Body of pancreas (tissue), 4 donors: ENCODE data around the gene HYAL1. TPM values are rescaled to one million over a fixed set of nuclear protein-coding genes. Genes with fewer than 3 reads are reported as not detected.
"Not testable (repeated sequence)": the region's sequence is repeated elsewhere in the genome, so short reads cannot be mapped to it uniquely, and the experiment has no call there.

Experiments
- ATAC-seq: fragments of 150-250 bp; one replicate; pipeline ENCODE4 v1.9.1; 2016
- DNase-seq, 4 donors: peaks; one replicate each; pipeline ENCODE4 v3.0.0-alpha.2; 2019
- H3K27ac ChIP-seq, 4 donors: fragments of 200-600 bp; sonication (generic); 1 replicate in 3 of 4; 2 replicates in 1 of 4; pipeline versions ENCODE4 v1.5.1 to v1.6.1; 2016 to 2019; ENCODE audit warnings: mild to moderate bottlenecking in 1 of 4, mixed read lengths in 1 of 4, moderate library complexity in 1 of 4
- H3K27me3 ChIP-seq, 2 donors: fragments of 200-600 bp; sonication (generic); one replicate each; pipeline ENCODE4 v1.6.0; 2016; ENCODE audit warnings: mild to moderate bottlenecking in 1 of 2
- H3K36me3 ChIP-seq, 2 donors: fragments of 200-600 bp; sonication (generic); replicated peaks in 1 of 2; 2 replicates each; pipeline ENCODE4 v1.5.1; 2016; ENCODE audit warnings: low read depth in 2 of 2; ENCODE audit not compliant: insufficient read depth in 1 of 2
- H3K4me1 ChIP-seq: fragments of 200-600 bp; sonication (generic); one replicate; pipeline ENCODE4 v1.6.0; 2016
- H3K4me3 ChIP-seq, 2 donors: fragments of 200-600 bp; sonication (generic); 1 replicate in 1 of 2; 2 replicates in 1 of 2; pipeline ENCODE4 v1.5.1; 2016 to 2019
- H3K9me3 ChIP-seq, 3 donors: fragments of 200-600 bp; sonication (generic); 1 replicate in 2 of 3; 2 replicates in 1 of 3; pipeline ENCODE4 v1.5.1; 2016
- POLR2A ChIP-seq, 3 donors: fragments of 450-650 bp; IDR thresholded peaks; one replicate each; pipeline ENCODE4 v1.6.1; 2016; ENCODE audit warnings: antibody characterized with exemption in 3 of 3, mild to moderate bottlenecking in 2 of 3
- WGBS, 2 donors: methylation state at CpG; one replicate each; pipeline ENCODE4 v1.1.5; 2017; 5-methylcytosine and 5-hydroxymethylcytosine counted together
- intact Hi-C: fragments of 100-400 bp; cut with DNase I; formaldehyde crosslinking; loops from one replicate; pipeline ENCODE4 v1.15.1; 2023
- total RNA-seq, 2 donors: library from RNA; depleted of rRNA; stranded (reverse); fragments of >200 nt; gene quantifications; one replicate each; pipeline ENCODE4 v1.1.0, GENCODE V29; 2016
- TF ChIP-seq, protein P1 (sequence below), 7 experiments: fragments of 450-650 bp in 4 of 7; fragments of 200-600 bp in 3 of 7; sonication (generic) in 3 of 7; IDR thresholded peaks; one replicate each; pipeline ENCODE4 v1.5.1; 2016 to 2019; ENCODE audit warnings: antibody characterized with exemption in 7 of 7

Gene HYAL1
- total RNA-seq, 2 donors from 2014 or later: 13.0 to 20.4 TPM

DNA sequence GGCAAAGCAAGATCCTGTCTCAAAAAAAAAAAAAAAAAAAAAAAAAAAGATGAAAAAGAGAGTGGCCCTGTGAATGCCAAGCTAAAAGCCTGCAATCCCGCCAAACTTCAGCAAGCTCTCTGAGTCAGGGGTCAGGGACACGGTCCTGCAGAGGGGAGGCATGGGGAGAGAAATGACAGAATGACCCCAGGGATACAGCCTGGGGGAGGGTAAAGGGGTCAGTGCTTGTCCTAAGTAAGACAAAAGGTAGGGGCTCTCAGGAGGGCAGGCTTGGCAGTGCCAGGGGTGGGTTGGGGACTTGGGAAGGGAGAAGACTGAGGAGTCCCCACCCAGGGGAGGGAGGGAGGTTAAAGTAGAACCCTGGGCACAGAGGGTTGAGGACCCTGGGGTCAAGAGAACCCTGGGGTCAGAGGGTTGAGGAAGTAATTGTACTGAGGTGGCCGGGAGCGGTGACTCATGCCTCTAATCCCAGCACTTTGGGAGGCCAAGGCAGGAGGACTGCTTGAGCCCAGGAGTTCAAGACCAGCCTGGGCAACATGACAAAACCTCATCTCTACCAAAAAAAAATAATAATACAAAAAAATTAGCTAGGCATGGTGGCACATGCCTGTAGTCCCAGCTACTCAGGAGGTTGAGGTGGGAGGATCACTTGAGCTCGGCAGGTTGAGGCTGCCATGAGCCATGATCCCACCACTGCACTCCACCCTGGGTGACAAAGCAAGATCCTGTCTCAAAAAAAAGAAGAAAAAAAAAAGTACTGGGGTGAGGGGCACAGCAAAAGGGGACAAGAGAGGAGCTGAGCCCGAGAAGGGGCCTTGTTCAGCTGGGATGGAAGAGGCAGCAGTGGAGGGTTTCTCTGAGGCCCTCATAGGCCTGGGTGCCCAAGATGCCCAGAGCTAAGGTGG, 39.6 kb downstream of the HYAL1 start:
- Histone ChIP-seq H3K36me3 (no peaks in the 10 kb centered on the region), H3K27me3 (no peaks in the 10 kb centered on the region), H3K27ac (peak overlapping the region; percentile 93 to 97 (median 94)), H3K4me3 (no peak overlapping the region), H3K4me1 (peaks cover 73% of the 10 kb centered on the region), H3K9me3 (no peaks in the 10 kb centered on the region)
- intact Hi-C loops: no loop called here
- ATAC-seq (no peak), DNase-seq (no peak)
- WGBS, 2 donors: 70% methylated on average over 6 of the region's 6 CpGs
- TF ChIP-seq POLR2A (IDR thresholded peaks at IDR 0.05): no peak
- TF ChIP-seq, protein P1, sequence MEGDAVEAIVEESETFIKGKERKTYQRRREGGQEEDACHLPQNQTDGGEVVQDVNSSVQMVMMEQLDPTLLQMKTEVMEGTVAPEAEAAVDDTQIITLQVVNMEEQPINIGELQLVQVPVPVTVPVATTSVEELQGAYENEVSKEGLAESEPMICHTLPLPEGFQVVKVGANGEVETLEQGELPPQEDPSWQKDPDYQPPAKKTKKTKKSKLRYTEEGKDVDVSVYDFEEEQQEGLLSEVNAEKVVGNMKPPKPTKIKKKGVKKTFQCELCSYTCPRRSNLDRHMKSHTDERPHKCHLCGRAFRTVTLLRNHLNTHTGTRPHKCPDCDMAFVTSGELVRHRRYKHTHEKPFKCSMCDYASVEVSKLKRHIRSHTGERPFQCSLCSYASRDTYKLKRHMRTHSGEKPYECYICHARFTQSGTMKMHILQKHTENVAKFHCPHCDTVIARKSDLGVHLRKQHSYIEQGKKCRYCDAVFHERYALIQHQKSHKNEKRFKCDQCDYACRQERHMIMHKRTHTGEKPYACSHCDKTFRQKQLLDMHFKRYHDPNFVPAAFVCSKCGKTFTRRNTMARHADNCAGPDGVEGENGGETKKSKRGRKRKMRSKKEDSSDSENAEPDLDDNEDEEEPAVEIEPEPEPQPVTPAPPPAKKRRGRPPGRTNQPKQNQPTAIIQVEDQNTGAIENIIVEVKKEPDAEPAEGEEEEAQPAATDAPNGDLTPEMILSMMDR (IDR thresholded peaks at IDR 0.05): no peak

DNA sequence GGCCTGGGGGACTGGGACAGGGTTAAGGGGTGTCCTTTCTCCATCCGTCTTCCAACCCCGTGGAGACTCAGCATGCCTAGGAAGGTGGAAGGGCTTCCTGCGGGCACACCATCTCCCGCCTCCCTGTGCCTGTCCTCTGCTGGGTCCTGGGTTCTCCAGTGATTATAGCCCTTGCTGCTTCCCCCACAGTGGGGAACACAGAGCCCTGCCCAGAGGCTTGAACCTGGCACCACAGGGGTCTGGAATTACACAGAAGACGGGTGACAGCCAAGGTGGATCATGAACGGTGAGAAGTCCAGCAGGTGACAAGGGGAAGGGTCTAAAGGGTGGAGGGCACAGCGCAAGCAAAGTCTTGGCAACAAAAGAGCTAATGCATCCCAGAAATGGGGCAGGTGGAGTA, 40.6 kb downstream of the HYAL1 start:
- peaks cover 0 to 2% of the 10 kb centered on the region in 2 donors for H3K36me3 ChIP-seq
- peaks cover 64% of the 10 kb centered on the region for H3K4me1 ChIP-seq
- TF ChIP-seq, protein P1 (IDR thresholded peaks at IDR 0.05): no peak
- TF ChIP-seq POLR2A (IDR thresholded peaks at IDR 0.05): no peak
- no peaks in the 10 kb centered on the region for H3K9me3 ChIP-seq
- peak overlapping the region in 2 of 4 donors; percentile 94 to 97 for H3K27ac ChIP-seq
- no peaks in the 10 kb centered on the region for H3K27me3 ChIP-seq
- DNase-seq (no peak), ATAC-seq (no peak)
- intact Hi-C loops: no loop called here
- WGBS, 2 donors: 65 to 87% methylated on average over 3 to 7 of the region's 7 CpGs
- no peak overlapping the region for H3K4me3 ChIP-seq

DNA sequence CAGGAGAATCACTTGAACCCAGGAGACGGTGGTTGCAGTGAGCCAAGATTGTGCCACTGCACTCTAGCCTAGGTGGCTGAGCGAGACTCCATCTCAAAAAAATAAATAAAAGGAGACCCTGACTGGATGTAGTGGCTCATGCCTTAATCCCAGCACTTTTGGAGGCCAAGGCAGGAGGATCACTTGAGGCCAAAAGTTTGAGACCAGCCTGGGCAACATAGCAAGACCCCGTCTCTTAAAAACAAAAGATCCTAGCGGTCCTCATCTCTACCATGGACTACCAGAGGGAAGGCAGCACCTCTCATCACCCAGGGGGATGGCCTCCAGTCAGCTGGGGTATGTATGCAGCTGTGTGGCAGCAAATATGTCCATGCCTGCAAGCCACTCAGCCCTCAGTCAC, 41.2 kb downstream of the HYAL1 start:
- H3K9me3 ChIP-seq, ATAC-seq, H3K4me3 ChIP-seq, intact Hi-C loops, H3K36me3 ChIP-seq, DNase-seq, H3K27me3 ChIP-seq: not testable (repeated sequence)
- Histone ChIP-seq H3K27ac (peak overlapping the region in 3 of 4 donors; percentile 93 to 94 (median 93)), H3K4me1 (peaks cover 58% of the 10 kb centered on the region)
- WGBS, 2 donors: 97 to 98% methylated on average over 4 of the region's 4 CpGs

DNA sequence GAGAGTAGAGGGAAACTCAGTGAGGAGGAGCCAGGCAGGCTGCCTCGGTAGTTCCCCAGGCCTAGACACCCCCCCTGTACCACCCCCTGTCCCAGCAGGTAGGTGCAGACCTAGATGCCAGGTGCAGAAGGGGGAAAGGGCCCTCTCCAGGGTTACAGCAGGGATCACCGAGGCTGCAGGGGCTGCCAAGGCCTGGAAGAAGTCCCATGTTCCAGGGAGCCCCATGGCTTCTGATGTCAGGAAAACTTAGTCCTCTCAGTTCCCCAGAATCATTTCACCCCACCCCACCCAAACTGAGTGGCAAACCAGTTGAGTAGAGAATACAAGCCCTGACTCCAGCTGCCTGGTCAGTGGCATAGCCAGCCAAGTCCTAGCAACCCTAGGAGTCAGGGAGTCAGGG, 41.9 kb downstream of the HYAL1 start:
- H3K4me3 ChIP-seq: no peak overlapping the region
- no peaks in the 10 kb centered on the region for H3K27me3 ChIP-seq
- WGBS, 2 donors: 51 to 68% methylated on average over 2 of the region's 2 CpGs
- H3K27ac ChIP-seq: peak overlapping the region in 3 of 4 donors; percentile 93 to 94 (median 93)
- H3K36me3 ChIP-seq: peaks cover 4 to 10% of the 10 kb centered on the region in 2 donors
- intact Hi-C loops: no loop called here
- no peak for TF ChIP-seq POLR2A (IDR thresholded peaks at IDR 0.05)
- TF ChIP-seq, protein P1 (IDR thresholded peaks at IDR 0.05): no peak
- no peak for DNase-seq
- H3K4me1 ChIP-seq: peaks cover 51% of the 10 kb centered on the region
- no peaks in the 10 kb centered on the region for H3K9me3 ChIP-seq
- no peak for ATAC-seq

DNA sequence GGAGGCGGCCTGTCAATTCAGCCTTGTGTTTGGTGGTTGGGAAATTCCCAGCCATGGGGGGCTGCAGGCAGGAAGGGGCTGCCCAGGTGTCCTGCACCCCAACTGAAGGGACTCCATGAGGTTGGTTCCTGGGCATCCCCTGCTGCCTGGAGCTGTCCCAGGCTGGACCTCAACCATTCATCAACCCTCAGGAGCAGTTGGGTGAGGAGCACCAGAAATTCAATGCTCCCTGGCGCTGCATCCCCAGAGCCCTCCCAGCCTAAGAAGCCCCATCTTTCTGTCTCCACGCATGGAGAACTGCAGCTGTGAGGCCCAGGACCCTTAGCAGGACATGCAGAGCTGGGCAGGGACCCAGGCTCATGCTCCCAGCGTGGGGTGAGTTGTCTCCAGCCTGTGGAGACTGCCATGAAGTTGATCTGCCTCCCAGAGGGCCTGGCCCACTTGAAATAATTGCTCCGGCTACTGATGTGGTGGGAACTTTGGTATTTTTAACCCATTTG, 42.4 kb downstream of the HYAL1 start:
- ATAC-seq (no peak), DNase-seq (no peak)
- Histone ChIP-seq H3K9me3 (no peaks in the 10 kb centered on the region), H3K27ac (peak overlapping the region; percentile 91 to 94 (median 93)), H3K36me3 (peaks cover 4 to 14% of the 10 kb centered on the region in 2 donors), H3K4me1 (peaks cover 46% of the 10 kb centered on the region), H3K4me3 (no peak overlapping the region), H3K27me3 (no peaks in the 10 kb centered on the region)
- intact Hi-C loops: no loop called here
- WGBS, 2 donors: 71 to 77% methylated on average over 3 to 5 of the region's 5 CpGs
- TF ChIP-seq, protein P1 (IDR thresholded peaks at IDR 0.05): no peak
- no peak for TF ChIP-seq POLR2A (IDR thresholded peaks at IDR 0.05)
